MM.1S (cell line): Measurements from ENCODE around the gene GSTCD.

ENCODE experiments used
- DNase-seq: peaks from one replicate; pipeline ENCODE4 v3.0.0-alpha.2; 2015
- H2AFZ ChIP-seq: fragments of 300-600 bp; sonication (generic); 2 replicates; pipeline ENCODE4 v1.6.0; 2016; ENCODE audit warnings: antibody characterized with exemption, low read length
- H3F3A ChIP-seq: fragments of 300-600 bp; sonication (generic); 2 replicates; pipeline ENCODE4 v1.6.1; 2016; ENCODE audit warnings: mild to moderate bottlenecking, antibody characterized with exemption, low read length, moderate library complexity, mixed read lengths; ENCODE audit not compliant: insufficient read depth
- H3K27ac ChIP-seq: fragments of 300-600 bp; sonication (generic); 2 replicates; pipeline ENCODE4 v1.5.1; 2016; ENCODE audit warnings: mild to moderate bottlenecking, low read length
- H3K27me3 ChIP-seq: fragments of 300-600 bp; sonication (generic); replicated peaks from 2 replicates; pipeline ENCODE4 v1.6.0; 2016; ENCODE audit warnings: low read length; ENCODE audit not compliant: insufficient read depth
- H3K36me3 ChIP-seq: fragments of 300-600 bp; sonication (generic); replicated peaks from 2 replicates; pipeline ENCODE4 v1.6.1; 2016; ENCODE audit warnings: mild to moderate bottlenecking, low read length, mixed read lengths; ENCODE audit not compliant: insufficient read depth
- H3K4me1 ChIP-seq: fragments of 300-600 bp; sonication (generic); 2 replicates; pipeline ENCODE4 v1.6.1; 2016; ENCODE audit warnings: low read length, mixed read lengths
- H3K4me2 ChIP-seq: fragments of 300-600 bp; sonication (generic); 2 replicates; pipeline ENCODE4 v1.6.0; 2016; ENCODE audit warnings: low read depth, low read length
- H3K4me3 ChIP-seq: fragments of 300-600 bp; sonication (generic); 2 replicates; pipeline ENCODE4 v1.5.1; 2016; ENCODE audit warnings: low read length, mixed read lengths
- H3K79me2 ChIP-seq: fragments of 300-600 bp; sonication (generic); 2 replicates; pipeline ENCODE4 v1.6.1; 2016; ENCODE audit warnings: mixed run types, low read length, mixed read lengths
- H3K9ac ChIP-seq: fragments of 300-600 bp; sonication (generic); 2 replicates; pipeline ENCODE4 v1.6.1; 2016; ENCODE audit warnings: low read length, mixed read lengths
- H3K9me2 ChIP-seq: fragments of 300-600 bp; sonication (generic); replicated peaks from 2 replicates; pipeline ENCODE4 v1.6.1; 2016; ENCODE audit warnings: mild to moderate bottlenecking, low read length, mixed read lengths; ENCODE audit not compliant: insufficient read depth
- H3K9me3 ChIP-seq: fragments of 300-600 bp; sonication (generic); replicated peaks from 2 replicates; pipeline ENCODE4 v1.6.1; 2016; ENCODE audit warnings: mild to moderate bottlenecking, low read length, mixed read lengths; ENCODE audit not compliant: insufficient read depth
- H4K20me1 ChIP-seq: fragments of 300-600 bp; sonication (generic); 2 replicates; pipeline ENCODE4 v1.6.1; 2016; ENCODE audit warnings: mild to moderate bottlenecking, low read length, moderate library complexity, mixed read lengths; ENCODE audit not compliant: insufficient read depth
- CTCF ChIP-seq: fragments of 300-600 bp; sonication (generic); IDR thresholded peaks from 2 replicates; pipeline ENCODE4 v1.5.1; 2016; ENCODE audit warnings: antibody characterized with exemption, low read length, mixed read lengths
- EZH2 ChIP-seq: fragments of 300-600 bp; sonication (generic); optimal IDR thresholded peaks from 2 replicates; pipeline ENCODE3; 2017; ENCODE audit warnings: low read depth, mild to moderate bottlenecking, antibody characterized with exemption, low read length, mixed read lengths
- EZH2phosphoT487 ChIP-seq: fragments of 300-600 bp; sonication (generic); IDR thresholded peaks from 2 replicates; pipeline ENCODE4 v1.6.1; 2018; ENCODE audit warnings: antibody characterized with exemption, low read length

Gene GSTCD

GRCh38 chr4:105662935-105663675, 45.5 kb upstream of the GSTCD start:
- peak overlapping the region; percentile 40 for H3K4me2 ChIP-seq
- peak overlapping the region; percentile 17; the same call in 1 of the 2 replicates for H3K27ac ChIP-seq
- H4K20me1 ChIP-seq: no peaks in the 10 kb centered on the region
- no peaks in the 10 kb centered on the region for H3K27me3 ChIP-seq
- H2AFZ ChIP-seq: no peak overlapping the region
- no peak for TF ChIP-seq EZH2phosphoT487
- no peak for TF ChIP-seq EZH2
- TF ChIP-seq CTCF: no peak
- peaks cover 7% of the 10 kb centered on the region; the same call in 1 of the 2 replicates for H3F3A ChIP-seq
- H3K36me3 ChIP-seq: no peaks in the 10 kb centered on the region
- no peaks in the 10 kb centered on the region for H3K9me2 ChIP-seq
- peaks cover 30% of the 10 kb centered on the region for H3K4me1 ChIP-seq
- no peaks in the 10 kb centered on the region for H3K9me3 ChIP-seq
- peak; percentile 59 for DNase-seq
- H3K79me2 ChIP-seq: no peaks in the 10 kb centered on the region
- H3K4me3 ChIP-seq: peak overlapping the region; percentile 24; the same call in 1 of the 2 replicates
- H3K9ac ChIP-seq: no peak overlapping the region

GRCh38 chr4:105666693-105667092, 41.9 kb upstream of the GSTCD start:
- Histone ChIP-seq H3K9me3 (no peaks in the 10 kb centered on the region), H3K36me3 (no peaks in the 10 kb centered on the region), H3K4me2 (no peak overlapping the region), H3K27ac (no peak overlapping the region), H4K20me1 (no peaks in the 10 kb centered on the region), H3K4me3 (no peak overlapping the region), H3K9me2 (no peaks in the 10 kb centered on the region), H3K4me1 (peaks cover 27% of the 10 kb centered on the region), H3K9ac (no peak overlapping the region), H2AFZ (no peak overlapping the region), H3K27me3 (no peaks in the 10 kb centered on the region), H3F3A (peaks cover 7% of the 10 kb centered on the region; the same call in 1 of the 2 replicates), H3K79me2 (no peaks in the 10 kb centered on the region)
- no peak for TF ChIP-seq EZH2phosphoT487
- peak; percentile 45 for TF ChIP-seq CTCF
- peak; percentile 43 for DNase-seq

- Histone ChIP-seq H3K36me3 (no peaks in the 10 kb centered on the region), H3K9me3 (no peaks in the 10 kb centered on the region), H3K4me1 (peaks cover 7% of the 10 kb centered on the region), H3F3A (no peaks in the 10 kb centered on the region), H4K20me1 (no peaks in the 10 kb centered on the region), H3K27ac (no peak overlapping the region), H3K9ac (no peak overlapping the region), H3K27me3 (no peaks in the 10 kb centered on the region), H3K4me2 (no peak overlapping the region), H3K9me2 (no peaks in the 10 kb centered on the region), H3K4me3 (no peak overlapping the region), H3K79me2 (no peaks in the 10 kb centered on the region), H2AFZ (no peak overlapping the region)
- TF ChIP-seq EZH2 (no peak), CTCF (no peak), EZH2phosphoT487 (no peak)
- no peak for DNase-seq
Measured at GRCh38 chr4:105670684-105671083, 37.9 kb upstream of the GSTCD start.
